ENCODE results near the gene RPL39L.

GRCh38 chr3:187150186-187150585 is 10.9 kb upstream of the RPL39L start:
- TF ChIP-seq CTCF (IDR thresholded peaks at IDR 0.05), result no peak
- no peak for TF ChIP-seq POLR2A (IDR thresholded peaks at IDR 0.05)
- TF ChIP-seq EP300 (IDR thresholded peaks at IDR 0.05), result no peak
